Gastrocnemius medialis (tissue), 4 donors: ENCODE data around the gene LOX. TPM values are rescaled to one million over a fixed set of nuclear protein-coding genes. Genes with fewer than 3 reads are reported as not detected.

Experiments used
- ATAC-seq, 2 donors: fragments of 150-250 bp; one replicate each; pipeline ENCODE4 v1.9.1; 2016
- DNase-seq, 2 donors: peaks; one replicate each; pipeline ENCODE4 v3.0.0-alpha.2; 2019
- H3K27ac ChIP-seq, 4 donors: fragments of 200-600 bp; sonication (generic); 1 replicate in 1 of 4; 2 replicates in 3 of 4; pipeline ENCODE4 v1.5.1; 2016 to 2018; ENCODE audit warnings: mild to moderate bottlenecking in 2 of 4, moderate library complexity in 1 of 4
- H3K27me3 ChIP-seq, 3 donors: fragments of 200-600 bp; sonication (generic) in 2 of 3; 1 replicate in 1 of 3; 2 replicates in 2 of 3; pipeline versions ENCODE4 v1.5.1 to v1.6.0; 2016 to 2019; ENCODE audit warnings: mild to moderate bottlenecking in 1 of 3, moderate library complexity in 1 of 3
- H3K36me3 ChIP-seq, 2 donors: fragments of 200-600 bp; sonication (generic) in 1 of 2; one replicate each; pipeline ENCODE4 v1.5.1; 2017 to 2018
- H3K4me1 ChIP-seq, 2 donors: fragments of 200-600 bp; sonication (generic) in 1 of 2; one replicate each; pipeline ENCODE4 v1.5.1; 2016 to 2017; ENCODE audit warnings: mild to moderate bottlenecking in 2 of 2
- H3K4me3 ChIP-seq, 4 donors: fragments of 200-600 bp; sonication (generic) in 3 of 4; 1 replicate in 1 of 4; 2 replicates in 3 of 4; pipeline ENCODE4 v1.5.1; 2016 to 2019; ENCODE audit warnings: mild to moderate bottlenecking in 2 of 4
- H3K9me3 ChIP-seq, 3 donors: fragments of 200-600 bp; sonication (generic) in 2 of 3; 1 replicate in 1 of 3; 2 replicates in 2 of 3; pipeline ENCODE4 v1.5.1; 2016 to 2019
- CTCF ChIP-seq, 5 experiments: fragments of 450-650 bp in 3 of 5; fragments of 200-600 bp in 2 of 5; sonication (generic) in 2 of 5; IDR thresholded peaks in 4 of 5; conservative IDR thresholded peaks in 1 of 5; 1 replicate in 4 of 5; 2 replicates in 1 of 5; pipeline ENCODE4 v1.5.1; 2016 to 2019; ENCODE audit warnings: antibody characterized with exemption in 5 of 5, mild to moderate bottlenecking in 3 of 5, moderate library complexity in 3 of 5
- POLR2A ChIP-seq, 2 donors: fragments of 450-650 bp; IDR thresholded peaks; one replicate each; pipeline ENCODE4 v1.6.1; 2017; ENCODE audit warnings: antibody characterized with exemption in 2 of 2, mild to moderate bottlenecking in 2 of 2, moderate library complexity in 2 of 2
- in situ Hi-C, 4 donors: fragments of 200-750 bp; cut with MboI; loops; one replicate each; pipeline versions ENCODE4 v1.15.0 to v1.8.0; 2017; ENCODE audit warnings: low sequenced_read_pairs in 4 of 4
- intact Hi-C: fragments of 100-400 bp; cut with DNase I; formaldehyde crosslinking; loops from one replicate; pipeline ENCODE4 v1.15.1; 2023; ENCODE audit warnings: low total_unique reads
- total RNA-seq, 4 donors: library from RNA; depleted of rRNA; stranded (reverse); fragments of >200 nt; gene quantifications; one replicate each; pipeline versions ENCODE4 v1.1.0 to v1.2.3, GENCODE V29; 2016

LOX gene
- total RNA-seq, 4 donors from 2014 or later = 1.1 to 7.6 (median 2.3) TPM

- Histone ChIP-seq H3K4me3 (no peak overlapping the region), H3K9me3 (no peaks in the 10 kb centered on the region), H3K27me3 (no peaks in the 10 kb centered on the region), H3K27ac (no peak overlapping the region), H3K4me1 (no peaks in the 10 kb centered on the region), H3K36me3 (no peaks in the 10 kb centered on the region)
- intact Hi-C loops (no loop called here), in situ Hi-C loops (no loop called here)
- ATAC-seq (no peak), DNase-seq (no peak)
- TF ChIP-seq CTCF (IDR thresholded peaks at IDR 0.05 in 4 of 5, conservative IDR thresholded peaks at IDR 0.05 in 1 of 5) (no peak), POLR2A (IDR thresholded peaks at IDR 0.05) (no peak)
Measured at GRCh38 chr5:122118356-122118948, 40.4 kb upstream of the LOX start.

GRCh38 chr5:122114501-122114900 lies 36.4 kb upstream of the LOX start:
- no peaks in the 10 kb centered on the region for H3K9me3 ChIP-seq
- H3K27me3 ChIP-seq = no peaks in the 10 kb centered on the region
- ATAC-seq = no peak
- no peaks in the 10 kb centered on the region for H3K36me3 ChIP-seq
- H3K4me3 ChIP-seq = no peak overlapping the region
- no peak for DNase-seq
- no peaks in the 10 kb centered on the region for H3K4me1 ChIP-seq
- intact Hi-C loops (no loop called here), in situ Hi-C loops (no loop called here)
- H3K27ac ChIP-seq = no peak overlapping the region
- TF ChIP-seq POLR2A (IDR thresholded peaks at IDR 0.05) (no peak), CTCF (IDR thresholded peaks at IDR 0.05 in 4 of 5, conservative IDR thresholded peaks at IDR 0.05 in 1 of 5) (no peak)

- intact Hi-C loops = no loop called here
- Histone ChIP-seq H3K9me3 (no peaks in the 10 kb centered on the region), H3K27me3 (no peaks in the 10 kb centered on the region), H3K4me3 (no peak overlapping the region), H3K27ac (no peak overlapping the region), H3K36me3 (no peaks in the 10 kb centered on the region), H3K4me1 (no peaks in the 10 kb centered on the region)
- in situ Hi-C loops = no loop called here
- TF ChIP-seq CTCF (IDR thresholded peaks at IDR 0.05 in 4 of 5, conservative IDR thresholded peaks at IDR 0.05 in 1 of 5) (no peak), POLR2A (IDR thresholded peaks at IDR 0.05) (no peak)
- DNase-seq = no peak
- ATAC-seq = no peak
Measured at GRCh38 chr5:122112733-122113558, 34.9 kb upstream of the LOX start.

- intact Hi-C loops (no loop called here), in situ Hi-C loops (no loop called here)
- no peaks in the 10 kb centered on the region for H3K27me3 ChIP-seq
- no peak for ATAC-seq
- DNase-seq = no peak
- H3K9me3 ChIP-seq = no peaks in the 10 kb centered on the region
- TF ChIP-seq POLR2A (IDR thresholded peaks at IDR 0.05) (no peak), CTCF (IDR thresholded peaks at IDR 0.05 in 4 of 5, conservative IDR thresholded peaks at IDR 0.05 in 1 of 5) (no peak)
- no peak overlapping the region for H3K4me3 ChIP-seq
- no peaks in the 10 kb centered on the region for H3K4me1 ChIP-seq
- H3K36me3 ChIP-seq = no peaks in the 10 kb centered on the region
- no peak overlapping the region for H3K27ac ChIP-seq
Measured at GRCh38 chr5:122112063-122112462, 34.0 kb upstream of the LOX start.
